Stimulated activated naive B cell treated with anti-CD40 and anti-IgM and Interleukin-4, amounts not matched to agents 10 μg/mL and 1 μg/mL and 100 μg/mL, for 72 hours (primary cell): ENCODE data around the gene ANTKMT.

ENCODE experiments used
- ATAC-seq, 2 donors: fragments of 150-1000 bp; cut with Tn5 transposase; replicated peaks; 2 replicates each; pipeline ENCODE4 v1.10.0; 2021; ENCODE audit warnings: moderate library complexity in 1 of 2
- DNase-seq: peaks from one replicate; pipeline ENCODE4 v3.0.0; 2021
- H3K27ac Mint-ChIP-seq: one replicate; pipeline ENCODE4 v1.8.0; 2022; ENCODE audit warnings: mild to moderate bottlenecking, mixed read lengths
- H3K27me3 Mint-ChIP-seq, 2 donors: one replicate each; pipeline ENCODE4 v1.8.0; 2022; ENCODE audit warnings: mixed read lengths in 2 of 2
- H3K36me3 Mint-ChIP-seq, 2 donors: one replicate each; pipeline ENCODE4 v1.8.0; 2022; ENCODE audit warnings: mixed read lengths in 2 of 2, mild to moderate bottlenecking in 1 of 2
- H3K4me1 Mint-ChIP-seq, 2 donors: one replicate each; pipeline ENCODE4 v1.8.0; 2022; ENCODE audit warnings: mixed read lengths in 2 of 2, mild to moderate bottlenecking in 1 of 2
- H3K4me3 Mint-ChIP-seq, 2 donors: one replicate each; pipeline ENCODE4 v1.8.0; 2022; ENCODE audit warnings: mild to moderate bottlenecking in 2 of 2, mixed read lengths in 2 of 2, moderate library complexity in 1 of 2
- H3K9me3 Mint-ChIP-seq, 2 donors: one replicate each; pipeline ENCODE4 v1.8.0; 2022; ENCODE audit warnings: mixed read lengths in 2 of 2, mild to moderate bottlenecking in 1 of 2

Gene ANTKMT

DNA sequence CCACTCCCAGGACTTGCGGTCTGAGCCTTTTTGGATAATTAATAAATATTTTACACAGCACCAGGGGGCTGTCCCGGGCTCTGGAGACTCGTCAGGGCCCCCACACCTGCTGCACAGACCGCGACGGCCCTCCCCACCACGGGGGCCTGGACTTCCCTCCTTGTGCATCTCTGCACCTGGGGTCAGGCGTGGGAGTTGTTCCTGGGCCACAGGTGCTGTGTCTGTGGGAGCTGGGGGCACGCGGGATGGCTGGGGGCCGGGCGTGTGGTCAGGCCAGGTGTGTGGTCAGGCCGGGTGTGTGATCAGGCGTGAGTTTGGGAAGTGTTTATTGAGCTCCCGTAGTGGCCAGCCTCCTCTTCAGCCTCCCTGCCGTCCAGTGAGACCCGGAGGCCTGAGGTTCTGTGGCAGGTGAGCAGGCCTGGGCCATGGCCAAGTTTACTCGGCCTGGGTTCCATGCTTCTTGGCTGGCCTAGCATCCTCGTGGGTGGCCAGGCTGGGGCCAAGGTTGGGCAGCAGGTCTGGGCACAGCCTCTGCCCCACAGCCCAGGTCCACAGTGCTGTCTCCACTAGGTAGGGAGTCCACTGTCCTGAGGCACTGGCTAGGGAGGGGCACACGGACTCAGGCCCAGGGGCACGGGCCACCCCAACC, 42.6 kb upstream of the ANTKMT start:
- Mint-ChIP-seq H3K4me1 (peaks cover 31 to 46% of the 10 kb centered on the region in 2 donors), H3K27ac (no peak overlapping the region), H3K27me3 (peaks cover 13 to 25% of the 10 kb centered on the region in 2 donors), H3K9me3 (no peaks in the 10 kb centered on the region), H3K36me3 (peaks cover 22 to 36% of the 10 kb centered on the region in 2 donors), H3K4me3 (peak overlapping the region in 1 of 2 donors; percentile 44)
- no peak for DNase-seq
- no peak for ATAC-seq

DNA sequence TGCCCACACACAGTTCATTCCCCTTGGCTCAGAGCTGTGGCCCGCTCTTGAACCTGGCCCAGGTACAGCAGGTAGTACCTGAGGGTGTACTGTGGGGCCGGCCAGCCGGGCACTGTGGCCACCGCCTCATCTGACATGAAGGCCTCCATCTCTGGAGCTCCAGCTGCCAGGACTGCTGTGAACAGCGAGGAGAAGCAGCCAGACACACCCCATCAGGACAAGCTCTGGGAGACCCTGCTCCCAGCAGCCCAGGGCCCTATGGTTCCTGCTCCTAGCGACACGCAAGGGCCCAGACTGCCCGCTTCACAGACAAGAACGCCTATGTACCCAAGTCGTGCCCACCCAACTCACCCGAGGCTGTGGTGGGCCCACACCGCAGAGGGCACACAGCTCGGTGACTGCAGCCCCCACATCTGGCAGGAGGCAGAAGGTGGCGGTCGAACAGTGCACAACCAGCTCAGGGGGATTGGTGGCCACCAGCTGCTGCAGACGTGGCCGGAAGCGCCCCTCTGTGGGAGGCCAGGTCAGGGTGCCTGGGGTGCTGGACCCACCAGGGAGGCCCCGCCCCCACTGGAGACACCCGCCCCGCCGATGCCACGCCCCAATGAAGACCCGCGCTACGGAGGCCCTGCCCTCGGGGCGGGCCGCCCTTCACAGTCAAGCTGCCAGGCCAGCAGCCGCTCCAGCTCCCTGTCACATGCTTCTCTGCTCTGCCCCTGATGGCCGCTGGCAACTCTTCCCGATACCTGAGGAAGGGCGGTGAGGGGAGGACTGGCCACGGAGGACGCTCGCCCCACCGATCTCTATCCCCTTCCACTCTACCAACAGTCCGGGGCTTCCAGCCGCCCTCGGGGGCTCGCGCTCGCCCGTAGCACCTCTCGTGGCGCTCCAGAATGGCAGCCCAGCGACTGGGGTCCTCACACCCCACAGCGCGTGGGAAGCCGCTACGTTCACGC, 41.8 kb upstream of the ANTKMT start:
- peaks cover 22 to 35% of the 10 kb centered on the region in 2 donors for H3K36me3 Mint-ChIP-seq
- H3K9me3 Mint-ChIP-seq = no peaks in the 10 kb centered on the region
- ATAC-seq (peak; percentile 12 to 15), DNase-seq (peak; percentile 30)
- peak overlapping the region; percentile 82 for H3K27ac Mint-ChIP-seq
- H3K4me1 Mint-ChIP-seq = peaks cover 34 to 51% of the 10 kb centered on the region in 2 donors
- H3K27me3 Mint-ChIP-seq = peaks cover 13 to 25% of the 10 kb centered on the region in 2 donors
- H3K4me3 Mint-ChIP-seq = peak overlapping the region; percentile 88 to 91

DNA sequence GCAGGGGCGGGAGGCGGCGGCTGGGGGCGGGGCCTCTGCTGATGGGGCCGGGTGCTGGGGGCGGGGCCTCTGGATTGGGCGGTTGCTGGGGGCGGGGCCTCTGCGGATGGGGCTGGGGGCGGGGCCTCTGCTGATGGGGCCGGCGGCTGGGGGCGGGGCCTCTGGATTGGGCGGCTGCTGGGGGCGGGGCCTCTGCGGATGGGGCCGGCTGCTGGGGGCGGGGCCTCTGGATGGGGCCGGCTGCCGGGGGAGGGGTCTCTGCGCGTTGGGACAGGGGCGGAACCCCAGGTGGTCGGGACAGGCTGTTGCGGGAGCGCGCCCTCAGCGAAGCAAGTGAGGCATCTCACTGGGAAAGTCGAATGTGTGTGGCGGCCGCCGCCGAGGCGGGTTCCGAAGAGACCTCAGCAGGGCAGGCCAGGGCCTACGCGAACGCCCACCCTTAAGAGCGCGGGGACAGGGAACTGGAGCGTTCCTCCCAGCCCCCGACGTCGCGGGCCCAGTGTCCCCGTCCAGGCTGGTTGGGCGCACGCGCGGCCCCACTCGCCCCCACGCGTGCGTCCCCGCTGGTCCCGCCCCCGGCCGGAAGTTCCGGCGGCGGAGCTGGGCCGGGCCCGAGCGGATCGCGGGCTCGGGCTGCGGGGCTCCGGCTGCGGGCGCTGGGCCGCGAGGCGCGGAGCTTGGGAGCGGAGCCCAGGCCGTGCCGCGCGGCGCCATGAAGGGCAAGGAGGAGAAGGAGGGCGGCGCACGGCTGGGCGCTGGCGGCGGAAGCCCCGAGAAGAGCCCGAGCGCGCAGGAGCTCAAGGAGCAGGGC, 40.9 kb upstream of the ANTKMT start, which contains the start of gene STUB1:
STUB1 (plus strand) TSS at position 597 of the 811 bp plus-strand sequence; CDS start at position 713, 116 bp downstream.
- peaks cover 33 to 55% of the 10 kb centered on the region in 2 donors for H3K4me1 Mint-ChIP-seq
- H3K9me3 Mint-ChIP-seq = no peaks in the 10 kb centered on the region
- H3K36me3 Mint-ChIP-seq = peaks cover 21 to 36% of the 10 kb centered on the region in 2 donors
- ATAC-seq (peak; percentile 53 to 64), DNase-seq (peak; percentile 83)
- peak within 1 kb of the TSS; percentile 94 for H3K27ac Mint-ChIP-seq
- H3K27me3 Mint-ChIP-seq = peaks cover 10 to 21% of the 10 kb centered on the region in 2 donors
- H3K4me3 Mint-ChIP-seq = peak within 1 kb of the TSS; percentile 89 to 91

DNA sequence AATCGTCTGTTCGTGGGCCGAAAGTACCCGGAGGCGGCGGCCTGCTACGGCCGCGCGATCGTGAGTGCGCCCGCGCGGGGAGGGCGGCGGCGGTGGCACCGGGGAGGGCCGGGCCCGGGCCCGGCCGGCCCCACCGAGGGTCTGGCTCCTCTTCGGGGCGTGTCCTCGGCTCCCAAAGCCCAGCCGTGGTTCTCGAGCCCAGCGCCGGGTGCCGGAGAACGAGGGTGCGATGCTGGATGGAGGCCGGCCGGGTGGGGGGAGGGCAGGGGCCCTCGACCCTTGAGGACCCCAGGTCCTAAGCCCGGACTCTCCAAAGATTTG, 40.4 kb upstream of the ANTKMT start:
- Mint-ChIP-seq H3K9me3 (no peaks in the 10 kb centered on the region), H3K4me3 (peak overlapping the region; percentile 89 to 91), H3K4me1 (peaks cover 29 to 52% of the 10 kb centered on the region in 2 donors), H3K27me3 (peaks cover 6 to 16% of the 10 kb centered on the region in 2 donors), H3K36me3 (peaks cover 21 to 37% of the 10 kb centered on the region in 2 donors), H3K27ac (no peak overlapping the region)
- DNase-seq (no peak), ATAC-seq (no peak)

DNA sequence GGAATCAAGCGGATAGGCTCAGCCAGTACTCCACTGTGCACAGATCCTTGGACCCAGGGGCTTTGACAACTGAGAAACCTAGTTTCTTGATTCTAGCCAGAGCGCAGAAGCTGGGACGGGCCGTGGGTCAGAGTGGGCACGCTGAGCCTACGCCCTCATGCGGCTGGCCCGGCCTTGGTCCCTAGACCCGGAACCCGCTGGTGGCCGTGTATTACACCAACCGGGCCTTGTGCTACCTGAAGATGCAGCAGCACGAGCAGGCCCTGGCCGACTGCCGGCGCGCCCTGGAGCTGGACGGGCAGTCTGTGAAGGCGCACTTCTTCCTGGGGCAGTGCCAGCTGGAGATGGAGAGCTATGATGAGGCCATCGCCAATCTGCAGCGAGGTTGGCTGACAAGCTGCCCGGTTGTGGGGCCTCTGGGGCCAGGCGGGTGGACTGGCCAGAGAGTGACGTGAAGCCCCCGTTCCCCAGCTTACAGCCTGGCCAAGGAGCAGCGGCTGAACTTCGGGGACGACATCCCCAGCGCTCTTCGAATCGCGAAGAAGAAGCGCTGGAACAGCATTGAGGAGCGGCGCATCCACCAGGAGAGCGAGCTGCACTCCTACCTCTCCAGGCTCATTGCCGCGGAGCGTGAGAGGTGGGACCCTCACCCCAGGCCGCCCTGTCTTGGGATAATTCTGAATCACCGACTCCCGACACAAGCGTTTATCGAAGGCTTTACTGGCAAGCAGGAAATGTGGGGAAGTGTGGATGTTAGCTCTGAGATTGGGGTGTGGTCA, 39.8 kb upstream of the ANTKMT start:
- Mint-ChIP-seq H3K36me3 (peaks cover 21 to 43% of the 10 kb centered on the region in 2 donors), H3K4me3 (peak overlapping the region; percentile 78 to 91), H3K9me3 (no peaks in the 10 kb centered on the region), H3K4me1 (peaks cover 30 to 58% of the 10 kb centered on the region in 2 donors), H3K27me3 (peaks cover 6 to 16% of the 10 kb centered on the region in 2 donors), H3K27ac (peak overlapping the region; percentile 79)
- DNase-seq (no peak), ATAC-seq (no peak)

DNA sequence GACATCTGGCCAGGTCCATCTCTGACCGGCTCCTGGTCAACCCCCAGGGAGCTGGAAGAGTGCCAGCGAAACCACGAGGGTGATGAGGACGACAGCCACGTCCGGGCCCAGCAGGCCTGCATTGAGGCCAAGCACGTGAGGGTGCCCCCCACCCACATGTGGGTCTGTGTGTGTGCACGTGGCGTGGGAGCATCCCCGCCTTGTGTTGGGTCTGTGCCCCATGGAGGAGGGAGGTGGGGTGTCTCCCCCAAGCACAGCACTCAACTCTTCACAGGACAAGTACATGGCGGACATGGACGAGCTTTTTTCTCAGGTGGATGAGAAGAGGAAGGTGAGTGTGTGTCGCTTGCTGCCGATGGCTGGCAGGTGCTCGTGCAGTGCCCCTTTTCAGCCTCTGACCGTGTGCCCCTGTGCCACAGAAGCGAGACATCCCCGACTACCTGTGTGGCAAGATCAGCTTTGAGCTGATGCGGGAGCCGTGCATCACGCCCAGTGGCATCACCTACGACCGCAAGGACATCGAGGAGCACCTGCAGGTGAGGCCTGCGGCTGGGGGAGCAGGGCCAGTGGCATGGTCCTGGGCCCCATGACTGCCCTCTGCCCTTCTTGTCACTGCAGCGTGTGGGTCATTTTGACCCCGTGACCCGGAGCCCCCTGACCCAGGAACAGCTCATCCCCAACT, 39.1 kb upstream of the ANTKMT start:
- DNase-seq = no peak
- H3K4me1 Mint-ChIP-seq = peaks cover 29 to 60% of the 10 kb centered on the region in 2 donors
- no peak for ATAC-seq
- H3K27ac Mint-ChIP-seq = peak overlapping the region; percentile 79
- peaks cover 21 to 47% of the 10 kb centered on the region in 2 donors for H3K36me3 Mint-ChIP-seq
- peaks cover 2 to 13% of the 10 kb centered on the region in 2 donors for H3K27me3 Mint-ChIP-seq
- no peaks in the 10 kb centered on the region for H3K9me3 Mint-ChIP-seq
- H3K4me3 Mint-ChIP-seq = peak overlapping the region; percentile 78 to 91

DNA sequence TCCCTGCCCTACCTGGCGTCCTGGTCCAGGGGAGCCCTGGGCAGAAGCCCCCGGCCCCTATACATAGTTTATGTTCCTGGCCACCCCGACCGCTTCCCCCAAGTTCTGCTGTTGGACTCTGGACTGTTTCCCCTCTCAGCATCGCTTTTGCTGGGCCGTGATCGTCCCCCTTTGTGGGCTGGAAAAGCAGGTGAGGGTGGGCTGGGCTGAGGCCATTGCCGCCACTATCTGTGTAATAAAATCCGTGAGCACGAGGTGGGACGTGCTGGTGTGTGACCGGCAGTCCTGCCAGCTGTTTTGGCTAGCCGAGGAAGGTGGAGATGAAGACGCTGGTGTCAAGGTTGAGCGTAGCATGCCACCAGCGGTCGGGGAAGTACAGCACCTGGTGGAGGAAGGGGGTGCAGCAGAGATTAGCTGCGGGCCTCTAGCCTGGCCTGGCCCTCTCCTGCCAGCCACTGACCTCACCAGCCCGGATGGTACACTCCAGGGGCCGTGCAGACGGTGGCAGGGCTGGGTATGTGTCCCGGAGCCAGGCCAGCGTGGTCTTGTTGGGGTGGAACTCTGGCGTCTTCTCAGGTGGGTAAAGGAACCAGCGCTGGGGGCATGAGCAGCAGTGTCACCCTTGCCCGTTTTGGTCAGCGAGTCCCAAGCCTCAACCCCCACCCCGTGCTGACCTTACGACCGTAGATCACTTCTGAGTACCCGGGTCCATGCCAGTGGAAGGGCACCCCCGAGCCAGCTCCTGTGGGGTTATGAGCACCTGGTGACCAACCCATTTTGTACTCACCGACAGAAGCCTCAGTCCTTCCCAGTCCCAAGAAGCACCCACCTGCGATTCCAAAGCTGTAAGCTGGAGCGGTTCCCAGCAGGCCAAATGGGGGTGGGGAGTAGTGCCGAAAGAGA, 38.2 kb upstream of the ANTKMT start:
- H3K4me1 Mint-ChIP-seq = peaks cover 27 to 60% of the 10 kb centered on the region in 2 donors
- peak overlapping the region; percentile 54 for H3K27ac Mint-ChIP-seq
- peaks cover 23 to 47% of the 10 kb centered on the region in 2 donors for H3K36me3 Mint-ChIP-seq
- no peak for ATAC-seq
- H3K4me3 Mint-ChIP-seq = peak overlapping the region; percentile 85 to 91
- H3K27me3 Mint-ChIP-seq = peaks cover 0 to 4% of the 10 kb centered on the region in 2 donors
- no peaks in the 10 kb centered on the region for H3K9me3 Mint-ChIP-seq
- no peak for DNase-seq

DNA sequence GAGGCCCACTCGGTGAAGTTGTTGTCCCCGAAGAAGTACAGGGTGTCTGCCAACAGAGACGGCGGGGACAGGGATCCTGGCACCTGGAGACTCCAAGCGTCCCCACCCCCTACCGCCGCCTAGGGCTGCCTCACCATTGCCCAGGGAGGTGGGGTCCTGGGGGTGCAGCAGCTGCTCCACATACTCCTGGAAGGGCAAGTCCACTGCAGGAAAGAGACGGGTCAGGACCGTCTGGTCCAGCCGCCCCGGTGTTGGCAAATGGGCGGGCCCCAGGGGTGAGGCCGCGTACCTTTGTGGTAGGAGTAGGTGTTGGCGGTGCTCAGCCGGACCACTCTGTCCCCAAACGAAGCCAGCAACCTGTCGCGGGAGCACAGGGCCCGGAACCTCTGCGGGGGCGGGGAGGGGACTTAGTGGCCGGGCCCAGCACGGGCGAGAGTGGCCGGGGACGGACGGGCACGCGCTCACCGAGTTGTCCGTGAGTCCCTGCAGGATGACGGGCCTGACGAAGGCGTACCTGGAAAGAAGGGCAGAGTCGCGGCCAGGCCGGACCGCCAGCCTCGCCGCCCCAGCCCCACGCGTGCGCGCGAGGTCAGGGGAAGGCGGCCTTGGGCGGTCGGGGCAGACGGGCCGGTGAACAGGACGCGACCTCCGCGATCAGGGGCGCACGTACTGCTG, 37.4 kb upstream of the ANTKMT start:
- H3K36me3 Mint-ChIP-seq = peaks cover 23 to 47% of the 10 kb centered on the region in 2 donors
- DNase-seq (no peak), ATAC-seq (no peak)
- peaks cover 26 to 66% of the 10 kb centered on the region in 2 donors for H3K4me1 Mint-ChIP-seq
- peak overlapping the region; percentile 92 for H3K27ac Mint-ChIP-seq
- H3K4me3 Mint-ChIP-seq = peak overlapping the region; percentile 85 to 91
- no peaks in the 10 kb centered on the region for H3K9me3 Mint-ChIP-seq
- no peaks in the 10 kb centered on the region for H3K27me3 Mint-ChIP-seq

DNA sequence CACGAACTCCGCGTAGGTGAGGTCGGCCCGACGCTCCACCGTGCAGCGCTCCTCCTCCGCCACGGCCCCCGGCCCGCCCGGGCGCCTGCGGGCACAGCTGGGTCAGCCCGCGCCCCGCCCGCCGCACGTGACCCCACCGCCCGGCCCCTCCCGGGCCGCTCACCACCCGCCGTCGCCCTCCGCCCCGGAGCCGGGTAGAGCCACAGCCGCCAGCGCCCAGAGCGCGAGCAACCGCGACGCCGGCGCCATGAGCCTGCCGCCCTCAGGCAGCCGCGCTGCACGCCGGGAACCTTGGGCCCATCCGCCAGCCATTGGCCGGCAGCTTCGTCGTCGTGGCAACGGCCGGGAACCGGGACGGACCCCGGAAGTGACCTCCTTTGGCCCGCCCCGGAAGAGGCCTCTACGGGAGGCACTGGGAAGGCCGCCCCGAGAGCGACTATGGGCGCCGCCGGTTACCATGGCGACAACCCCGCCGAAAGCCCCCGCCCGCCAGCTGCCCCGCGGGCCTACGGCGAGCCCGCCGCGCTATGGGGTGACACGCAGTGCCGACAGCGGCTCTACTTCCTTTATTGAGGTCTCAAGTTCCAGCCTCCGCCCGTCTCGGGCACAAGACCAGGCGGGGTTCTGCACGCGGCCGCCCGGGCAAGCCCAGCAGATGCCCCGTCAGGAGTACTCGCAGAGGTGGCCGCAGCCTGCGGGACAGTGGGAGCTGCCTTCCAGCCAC, 36.7 kb upstream of the ANTKMT start, which contains the start of gene JMJD8:
JMJD8 (minus strand) TSS at position 264 of the 724 bp plus-strand sequence; CDS start at position 249, 15 bp downstream.
- H3K27me3 Mint-ChIP-seq = no peaks in the 10 kb centered on the region

DNA sequence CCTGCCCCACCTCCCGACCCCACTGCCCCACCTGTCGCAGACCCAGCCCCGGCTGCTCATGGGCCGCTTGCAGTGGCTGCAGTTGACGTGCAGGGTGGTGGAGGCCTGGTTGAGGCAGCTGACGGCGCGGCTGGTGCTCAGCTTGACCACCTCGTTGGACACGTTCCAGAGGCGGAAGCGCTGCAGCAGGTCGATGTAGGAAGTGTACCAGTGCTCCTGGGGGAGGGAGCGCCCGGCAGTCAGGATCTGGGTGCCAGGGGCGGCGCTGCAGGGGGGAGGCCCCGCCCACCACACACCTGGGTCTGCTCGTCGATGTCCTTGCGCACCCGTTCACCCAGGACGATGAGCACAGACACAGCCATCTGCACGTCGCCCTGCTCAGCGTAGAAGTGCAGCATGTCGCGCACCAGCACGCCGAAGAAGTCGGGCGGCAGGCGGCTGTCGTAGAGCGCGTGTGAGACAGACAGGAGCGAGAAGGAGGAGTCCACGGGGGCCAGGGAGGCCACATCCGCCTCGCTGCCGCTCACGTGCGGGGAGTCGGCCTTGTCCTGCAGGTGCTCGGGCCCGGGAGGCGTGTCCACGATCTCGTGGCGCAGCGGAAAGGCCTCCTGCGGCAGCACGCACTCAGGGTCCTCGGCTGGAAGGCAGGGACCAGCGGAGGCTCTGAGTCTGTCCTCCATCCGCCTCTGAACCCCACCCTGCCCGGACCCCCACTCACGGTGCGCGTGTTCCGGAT, 35.8 kb upstream of the ANTKMT start:
- Mint-ChIP-seq H3K27me3 (no peaks in the 10 kb centered on the region), H3K4me1 (peaks cover 29 to 69% of the 10 kb centered on the region in 2 donors)

More for the DNA sequence above, 36.7 kb upstream of the ANTKMT start, which contains the start of gene JMJD8:
- ATAC-seq (peak; percentile 81 to 82), DNase-seq (peak; percentile 97)
- H3K9me3 Mint-ChIP-seq = no peaks in the 10 kb centered on the region
- peak within 1 kb of the TSS; percentile 92 for H3K27ac Mint-ChIP-seq
- peak within 1 kb of the TSS; percentile 86 to 91 for H3K4me3 Mint-ChIP-seq
- H3K36me3 Mint-ChIP-seq = peaks cover 23 to 47% of the 10 kb centered on the region in 2 donors
- peaks cover 28 to 67% of the 10 kb centered on the region in 2 donors for H3K4me1 Mint-ChIP-seq

More for the DNA sequence above, 35.8 kb upstream of the ANTKMT start:
- Mint-ChIP-seq H3K36me3 (peaks cover 23 to 47% of the 10 kb centered on the region in 2 donors), H3K9me3 (no peaks in the 10 kb centered on the region), H3K4me3 (peak overlapping the region in 1 of 2 donors; percentile 62), H3K27ac (peak overlapping the region; percentile 51)
- no peak for ATAC-seq
- no peak for DNase-seq
